Measurements from ENCODE around the gene FBRSL1.

DNA sequence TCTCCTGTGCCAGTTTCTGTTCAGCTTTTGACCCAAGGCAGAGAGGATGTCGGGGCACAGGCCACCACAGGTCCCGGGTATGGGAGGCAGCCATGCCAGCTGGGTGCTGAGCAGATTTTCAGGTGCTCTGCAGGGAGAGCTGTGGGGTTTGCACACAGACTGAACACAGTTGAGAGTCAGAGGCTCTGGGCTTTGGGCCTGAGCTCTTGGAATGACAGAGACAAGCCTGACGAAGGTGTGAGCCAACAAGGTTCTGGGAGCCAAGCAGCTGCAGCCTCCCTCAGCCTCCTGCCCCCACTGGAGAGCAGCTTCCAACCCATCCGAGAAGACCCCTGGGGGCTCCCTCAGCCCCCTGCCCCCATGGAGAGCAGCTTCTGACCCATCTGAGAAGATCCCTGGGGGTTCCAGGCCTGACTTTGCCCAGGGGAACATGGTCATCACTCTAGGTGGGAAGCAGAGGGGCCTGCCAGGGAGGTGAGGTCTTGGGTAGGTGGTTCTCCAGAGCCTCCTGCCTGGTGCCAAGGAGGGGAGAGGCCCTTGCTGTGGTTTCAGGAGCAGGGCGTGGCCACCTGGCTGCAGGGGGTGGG lies 13.8 kb downstream of the FBRSL1 start:
- TF ChIP-seq, protein P1, sequence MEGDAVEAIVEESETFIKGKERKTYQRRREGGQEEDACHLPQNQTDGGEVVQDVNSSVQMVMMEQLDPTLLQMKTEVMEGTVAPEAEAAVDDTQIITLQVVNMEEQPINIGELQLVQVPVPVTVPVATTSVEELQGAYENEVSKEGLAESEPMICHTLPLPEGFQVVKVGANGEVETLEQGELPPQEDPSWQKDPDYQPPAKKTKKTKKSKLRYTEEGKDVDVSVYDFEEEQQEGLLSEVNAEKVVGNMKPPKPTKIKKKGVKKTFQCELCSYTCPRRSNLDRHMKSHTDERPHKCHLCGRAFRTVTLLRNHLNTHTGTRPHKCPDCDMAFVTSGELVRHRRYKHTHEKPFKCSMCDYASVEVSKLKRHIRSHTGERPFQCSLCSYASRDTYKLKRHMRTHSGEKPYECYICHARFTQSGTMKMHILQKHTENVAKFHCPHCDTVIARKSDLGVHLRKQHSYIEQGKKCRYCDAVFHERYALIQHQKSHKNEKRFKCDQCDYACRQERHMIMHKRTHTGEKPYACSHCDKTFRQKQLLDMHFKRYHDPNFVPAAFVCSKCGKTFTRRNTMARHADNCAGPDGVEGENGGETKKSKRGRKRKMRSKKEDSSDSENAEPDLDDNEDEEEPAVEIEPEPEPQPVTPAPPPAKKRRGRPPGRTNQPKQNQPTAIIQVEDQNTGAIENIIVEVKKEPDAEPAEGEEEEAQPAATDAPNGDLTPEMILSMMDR (IDR thresholded peaks at IDR 0.05): no peak
- no peak for TF ChIP-seq POLR2AphosphoS5 (IDR thresholded peaks at IDR 0.05)
- no peak for TF ChIP-seq EP300 (IDR thresholded peaks at IDR 0.05; ENCODE audit: low read depth)
- no peak for TF ChIP-seq POLR2A (IDR thresholded peaks at IDR 0.05)

All from transverse colon (tissue), 4 donors.